ENCODE data around the gene DDX6. TPM values are rescaled to one million over a fixed set of nuclear protein-coding genes. Genes with fewer than 3 reads are reported as not detected.

DDX6 gene
- polyA plus RNA-seq, 1 donor: 71.9 TPM

GRCh38 chr11:118705791-118706545, 85.0 kb downstream of the DDX6 start:
- Histone ChIP-seq H3K4me1 (ENCODE audit: control insufficient read depth, insufficient read depth, low read length) (no peaks in the 10 kb centered on the region), H3K9me3 (ENCODE audit: control insufficient read depth, low read depth, low read length) (no peaks in the 10 kb centered on the region), H3K36me3 (ENCODE audit: control insufficient read depth, insufficient read depth, low read length) (no peaks in the 10 kb centered on the region), H3K4me3 (ENCODE audit: low read length) (no peak overlapping the region), H3K27me3 (ENCODE audit: control insufficient read depth, insufficient read depth, low read length) (no peaks in the 10 kb centered on the region), H3K27ac (ENCODE audit: low read length) (no peak overlapping the region)
- no peak for DNase-seq
- WGBS (ENCODE audit: insufficient coverage, low lambda C conversion rate): 80% methylated on average over 1 of the region's 12 CpGs

GRCh38 chr11:118705111-118705741, 85.7 kb downstream of the DDX6 start:
- no peaks in the 10 kb centered on the region for H3K9me3 ChIP-seq (ENCODE audit: control insufficient read depth, low read depth, low read length)
- H3K4me1 ChIP-seq (ENCODE audit: control insufficient read depth, insufficient read depth, low read length): no peaks in the 10 kb centered on the region
- DNase-seq: no peak
- no peaks in the 10 kb centered on the region for H3K27me3 ChIP-seq (ENCODE audit: control insufficient read depth, insufficient read depth, low read length)
- no peak overlapping the region for H3K27ac ChIP-seq (ENCODE audit: low read length)
- WGBS (ENCODE audit: insufficient coverage, low lambda C conversion rate): 92% methylated on average over 2 of the region's 15 CpGs
- H3K36me3 ChIP-seq (ENCODE audit: control insufficient read depth, insufficient read depth, low read length): no peaks in the 10 kb centered on the region
- H3K4me3 ChIP-seq (ENCODE audit: low read length): no peak overlapping the region

- Histone ChIP-seq H3K4me1 (ENCODE audit: control insufficient read depth, insufficient read depth, low read length) (no peaks in the 10 kb centered on the region), H3K4me3 (ENCODE audit: low read length) (no peak overlapping the region), H3K36me3 (ENCODE audit: control insufficient read depth, insufficient read depth, low read length) (no peaks in the 10 kb centered on the region), H3K9me3 (ENCODE audit: control insufficient read depth, low read depth, low read length) (no peaks in the 10 kb centered on the region), H3K27me3 (ENCODE audit: control insufficient read depth, insufficient read depth, low read length) (no peaks in the 10 kb centered on the region), H3K27ac (ENCODE audit: low read length) (no peak overlapping the region)
- no CpG with 5 or more reads among the region's 5 CpGs for WGBS (ENCODE audit: insufficient coverage, low lambda C conversion rate)
- DNase-seq: no peak
Measured at GRCh38 chr11:118703563-118704106, 87.3 kb downstream of the DDX6 start.

GRCh38 chr11:118699506-118700220, 91.3 kb downstream of the DDX6 start:
- H3K27me3 ChIP-seq (ENCODE audit: control insufficient read depth, insufficient read depth, low read length): no peaks in the 10 kb centered on the region
- H3K36me3 ChIP-seq (ENCODE audit: control insufficient read depth, insufficient read depth, low read length): no peaks in the 10 kb centered on the region
- no peak overlapping the region for H3K4me3 ChIP-seq (ENCODE audit: low read length)
- no peak for DNase-seq
- no peaks in the 10 kb centered on the region for H3K9me3 ChIP-seq (ENCODE audit: control insufficient read depth, low read depth, low read length)
- WGBS (ENCODE audit: insufficient coverage, low lambda C conversion rate): 90% methylated on average over 2 of the region's 7 CpGs
- no peaks in the 10 kb centered on the region for H3K4me1 ChIP-seq (ENCODE audit: control insufficient read depth, insufficient read depth, low read length)
- no peak overlapping the region for H3K27ac ChIP-seq (ENCODE audit: low read length)

Other genes starting within 250 kb of the DDX6 start
- gene IFT46, start 225.2 kb downstream of the DDX6 start, polyA plus RNA-seq: 23.2 TPM
- gene ARCN1, start 218.8 kb downstream of the DDX6 start, polyA plus RNA-seq: 139 TPM
- 42.1 TPM for gene PHLDB1, start 183.5 kb downstream of the DDX6 start, polyA plus RNA-seq
- 74.4 TPM for gene TREH, start 111.5 kb downstream of the DDX6 start, polyA plus RNA-seq
- gene CXCR5, start 92.7 kb upstream of the DDX6 start, polyA plus RNA-seq: 0.07 TPM
- 28.4 TPM for gene BCL9L, start 134.8 kb upstream of the DDX6 start, polyA plus RNA-seq
- 0.10 TPM for gene UPK2, start 165.1 kb upstream of the DDX6 start, polyA plus RNA-seq
- gene FOXR1, start 180.6 kb upstream of the DDX6 start, polyA plus RNA-seq: 0.04 TPM
- gene CENATAC, start 207.0 kb upstream of the DDX6 start, polyA plus RNA-seq: 35.0 TPM
- gene RPS25, start 227.2 kb upstream of the DDX6 start, polyA plus RNA-seq: 1,295 TPM
- 87.9 TPM for gene TRAPPC4, start 227.6 kb upstream of the DDX6 start, polyA plus RNA-seq
- gene SLC37A4, start 239.7 kb upstream of the DDX6 start, polyA plus RNA-seq: 192 TPM